Psoas muscle (tissue), 8 donors: ENCODE data around the gene CENPO. TPM values are rescaled to one million over a fixed set of nuclear protein-coding genes. Genes with fewer than 3 reads are reported as not detected.

Source experiments
- ATAC-seq, 4 donors: fragments of 200-7000 bp; cut with Tn5 transposase; one replicate each; pipeline ENCODE4 v1.9.1; 2020; ENCODE audit warnings: moderate library complexity in 3 of 4, mild to moderate bottlenecking in 2 of 4
- DNase-seq, 2 donors: peaks; one replicate each; pipeline ENCODE4 v3.0.0-alpha.2; 2020
- H3K27ac ChIP-seq: fragments of 200-600 bp; one replicate; pipeline ENCODE4 v1.8.0; 2022
- H3K27me3 ChIP-seq, 3 donors: fragments of 200-600 bp in 1 of 3; one replicate each; pipeline versions ENCODE4 v1.6.1 to v1.8.0; 2013 to 2022; ENCODE audit warnings: low read length in 2 of 3, mild to moderate bottlenecking in 2 of 3, moderate library complexity in 1 of 3; ENCODE audit not compliant: insufficient read depth in 3 of 3
- H3K36me3 ChIP-seq, 2 donors: fragments of 200-600 bp in 1 of 2; one replicate each; pipeline versions ENCODE4 v1.6.1 to v1.8.0; 2013 to 2022; ENCODE audit warnings: low read depth in 1 of 2, mild to moderate bottlenecking in 1 of 2, moderate library complexity in 1 of 2; ENCODE audit not compliant: insufficient read depth in 1 of 2
- H3K4me1 ChIP-seq: fragments of 200-600 bp; one replicate; pipeline ENCODE4 v1.8.0; 2022
- H3K4me3 ChIP-seq: fragments of 200-600 bp; one replicate; pipeline ENCODE4 v1.8.0; 2022; ENCODE audit warnings: mild to moderate bottlenecking
- H3K9me3 ChIP-seq: fragments of 200-600 bp; one replicate; pipeline ENCODE4 v1.8.0; 2022
- WGBS, 3 donors: extraction: QIAGEN DNeasy Blood & Tissue Kit; methylation state at CpG; one replicate each; pipeline versions ENCODE4 v1.1.6 to v1.1.7; 2013; 5-methylcytosine and 5-hydroxymethylcytosine counted together
- intact Hi-C, 2 donors: fragments of 100-400 bp; cut with DNase I; formaldehyde crosslinking; loops; one replicate each; pipeline versions ENCODE4 v1.11.0 to v1.14.2; 2022
- polyA plus RNA-seq, 3 donors: library from polyadenylated mRNA; stranded (reverse); fragments of 200-250 nt; gene quantifications; one replicate each; pipeline ENCODE4 v1.2.3, GENCODE V29; 2013
- total RNA-seq, 4 donors: library from RNA; stranded (reverse); fragmentation: NEBNext Ultra II Directional in 2 of 4; extraction: Animal tissue kit (Norgen Biotek cat#: 25700) in 2 of 4; gene quantifications; one replicate each; pipeline versions ENCODE4 v1.2.1 to v1.2.4, GENCODE V29; 2021 to 2023
- TF ChIP-seq, protein P1 (sequence below): fragments of 200-600 bp; IDR thresholded peaks from one replicate; pipeline ENCODE4 v1.8.0; 2022; ENCODE audit warnings: antibody characterized with exemption
- donor health status: healthy with polysubstance abuse.
- donor health status: DM: no; HTN: no; CAD: no; lungs with moderate emphysema.
- donor health status: Bipolar disorder and iron deficiency.
- donor health status: healthy.
- donor health status: DM: yes; HTN: yes; CAD: no.
- donor health status: DM: no; HTN: no; CAD: no.
- donor health status: DM: no; HTN: no; CAD: no.
- donor health status: DM: yes; HTN: yes; CAD: no.

CENPO gene
- total and polyA plus RNA-seq, 7 donors: 1.6 to 5.4 (median 2.8) TPM

DNA sequence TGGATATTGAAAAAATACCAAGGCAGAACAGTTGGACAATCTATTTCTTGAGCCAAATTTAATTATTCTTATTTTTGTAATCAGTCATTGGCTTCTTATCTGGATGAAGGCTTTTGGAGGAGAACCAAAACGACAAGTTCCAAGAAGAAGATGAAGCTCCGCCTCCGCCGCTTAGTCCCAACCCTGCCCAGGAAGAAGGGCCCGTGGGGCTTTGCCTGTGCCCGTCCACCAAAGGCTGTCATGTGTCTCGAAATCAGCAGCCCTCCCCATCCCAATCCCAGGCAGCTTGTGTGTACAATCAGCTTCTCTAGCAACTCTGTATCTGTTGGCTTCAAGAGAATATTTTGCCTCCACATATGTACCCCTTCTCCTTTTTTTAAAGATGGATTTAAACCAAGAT is 24.6 kb upstream of the CENPO start:
- H3K27me3 ChIP-seq: no peaks in the 10 kb centered on the region
- H3K9me3 ChIP-seq: no peaks in the 10 kb centered on the region
- peak in 1 of 2 donors; percentile 28 for DNase-seq
- WGBS, 3 donors: 72 to 78% (median 74%) methylated on average over 7 of the region's 7 CpGs
- no peak overlapping the region for H3K27ac ChIP-seq
- intact Hi-C loops: no loop called here
- TF ChIP-seq, protein P1, sequence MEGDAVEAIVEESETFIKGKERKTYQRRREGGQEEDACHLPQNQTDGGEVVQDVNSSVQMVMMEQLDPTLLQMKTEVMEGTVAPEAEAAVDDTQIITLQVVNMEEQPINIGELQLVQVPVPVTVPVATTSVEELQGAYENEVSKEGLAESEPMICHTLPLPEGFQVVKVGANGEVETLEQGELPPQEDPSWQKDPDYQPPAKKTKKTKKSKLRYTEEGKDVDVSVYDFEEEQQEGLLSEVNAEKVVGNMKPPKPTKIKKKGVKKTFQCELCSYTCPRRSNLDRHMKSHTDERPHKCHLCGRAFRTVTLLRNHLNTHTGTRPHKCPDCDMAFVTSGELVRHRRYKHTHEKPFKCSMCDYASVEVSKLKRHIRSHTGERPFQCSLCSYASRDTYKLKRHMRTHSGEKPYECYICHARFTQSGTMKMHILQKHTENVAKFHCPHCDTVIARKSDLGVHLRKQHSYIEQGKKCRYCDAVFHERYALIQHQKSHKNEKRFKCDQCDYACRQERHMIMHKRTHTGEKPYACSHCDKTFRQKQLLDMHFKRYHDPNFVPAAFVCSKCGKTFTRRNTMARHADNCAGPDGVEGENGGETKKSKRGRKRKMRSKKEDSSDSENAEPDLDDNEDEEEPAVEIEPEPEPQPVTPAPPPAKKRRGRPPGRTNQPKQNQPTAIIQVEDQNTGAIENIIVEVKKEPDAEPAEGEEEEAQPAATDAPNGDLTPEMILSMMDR: no peak
- H3K4me3 ChIP-seq: no peak overlapping the region
- H3K4me1 ChIP-seq: no peaks in the 10 kb centered on the region
- ATAC-seq: no peak
- H3K36me3 ChIP-seq: peaks cover 8 to 63% of the 10 kb centered on the region in 2 donors

DNA sequence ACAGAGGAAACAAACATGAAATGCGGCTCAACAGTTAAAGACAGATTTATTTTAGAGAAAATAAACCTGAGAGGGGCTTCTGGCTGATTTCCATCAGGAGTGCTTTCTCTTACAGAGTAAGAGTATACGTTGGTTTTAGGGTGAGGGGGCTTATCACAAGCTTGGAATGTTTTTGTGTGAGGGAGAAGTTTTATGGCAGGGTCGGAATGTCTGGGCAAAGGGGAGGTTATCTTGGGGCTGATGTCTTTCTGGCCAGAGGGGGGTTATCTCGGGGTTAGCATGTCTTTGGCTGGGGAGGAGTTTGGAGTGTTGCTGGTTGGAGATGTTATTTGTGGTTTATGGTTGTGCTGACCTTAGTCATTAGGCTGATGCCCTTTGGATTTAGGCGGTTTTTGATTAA is 22.2 kb upstream of the CENPO start:
- no peak for ATAC-seq
- no peaks in the 10 kb centered on the region for H3K4me1 ChIP-seq
- H3K36me3 ChIP-seq: peaks cover 2 to 43% of the 10 kb centered on the region in 2 donors
- H3K9me3 ChIP-seq: no peaks in the 10 kb centered on the region
- intact Hi-C loops: no loop called here
- DNase-seq: no peak
- WGBS, 3 donors: 89 to 93% (median 89%) methylated on average over 5 of the region's 5 CpGs
- TF ChIP-seq, protein P1: no peak
- no peak overlapping the region for H3K27ac ChIP-seq
- H3K27me3 ChIP-seq: no peaks in the 10 kb centered on the region
- no peak overlapping the region for H3K4me3 ChIP-seq

DNA sequence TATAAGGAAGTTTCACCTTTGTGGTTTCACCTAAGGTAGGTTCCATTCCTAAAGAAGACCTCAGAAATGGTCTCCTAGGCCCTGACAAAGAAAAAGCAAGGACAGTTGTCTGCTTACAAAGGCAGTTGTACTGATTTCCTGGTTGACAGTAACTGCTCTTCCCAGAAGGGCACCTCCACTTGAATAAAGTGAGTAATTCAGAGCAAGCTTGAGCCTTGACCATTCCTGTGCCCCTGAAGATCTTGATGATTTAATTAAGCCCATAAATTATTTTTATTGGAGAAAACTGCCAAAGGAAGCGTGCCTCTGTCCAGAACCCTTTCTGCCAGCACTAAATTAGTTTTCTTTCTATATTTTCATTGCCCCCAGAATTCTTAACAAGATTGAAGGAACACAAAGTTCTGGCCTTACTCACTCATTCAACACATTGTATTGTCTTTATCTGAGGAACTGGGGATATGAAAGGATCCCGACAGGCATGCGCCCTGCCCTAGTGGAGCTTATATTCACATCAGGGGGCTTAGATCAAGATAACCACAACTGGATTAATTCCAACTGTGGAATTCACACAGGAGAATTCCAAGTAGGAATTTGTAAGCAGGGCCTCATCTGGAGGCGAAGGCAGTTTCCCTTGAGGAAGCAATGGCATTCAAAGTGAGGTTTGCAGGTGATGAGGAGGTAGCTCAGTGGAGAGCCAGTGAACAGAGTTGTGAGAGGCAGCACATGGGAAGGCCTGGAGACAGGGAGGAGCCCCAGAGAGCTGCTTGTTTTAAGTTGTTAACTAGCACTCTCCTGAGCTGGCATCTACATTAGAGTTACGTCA is 21.2 kb upstream of the CENPO start:
- Histone ChIP-seq H3K4me1 (no peaks in the 10 kb centered on the region), H3K27me3 (no peaks in the 10 kb centered on the region), H3K4me3 (no peak overlapping the region), H3K9me3 (no peaks in the 10 kb centered on the region), H3K27ac (no peak overlapping the region), H3K36me3 (peaks cover 2 to 34% of the 10 kb centered on the region in 2 donors)
- TF ChIP-seq, protein P1: no peak
- WGBS, 3 donors: 81 to 87% (median 86%) methylated on average over 5 of the region's 5 CpGs
- peak in 2 of 4 donors; percentile 17 to 24 for ATAC-seq
- DNase-seq: no peak
- intact Hi-C loops: no loop called here

DNA sequence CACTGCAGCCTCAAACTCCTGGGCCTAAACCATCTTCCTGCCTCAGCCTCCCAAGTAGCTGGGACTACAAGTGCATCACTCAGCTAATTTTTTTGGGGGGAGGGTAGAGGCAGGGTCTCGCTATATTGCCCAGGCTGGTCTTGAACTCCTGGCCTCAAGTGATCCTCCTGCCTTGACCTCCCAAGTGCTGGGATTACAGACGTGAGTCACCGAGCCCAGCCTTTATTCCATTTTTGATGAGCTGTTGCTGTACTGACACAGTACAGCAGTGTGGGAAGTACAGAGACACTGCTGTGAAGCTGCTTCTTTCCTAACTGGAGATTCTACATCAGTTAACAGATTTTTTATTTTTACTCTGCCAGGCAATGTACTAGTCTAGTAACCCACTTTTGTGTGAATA is 18.9 kb upstream of the CENPO start:
- Histone ChIP-seq H3K27me3 (no peaks in the 10 kb centered on the region), H3K9me3 (no peaks in the 10 kb centered on the region), H3K4me3 (no peak overlapping the region), H3K36me3 (peaks cover 0 to 13% of the 10 kb centered on the region in 2 donors), H3K4me1 (no peaks in the 10 kb centered on the region), H3K27ac (no peak overlapping the region)
- intact Hi-C loops: no loop called here
- ATAC-seq (peak in 2 of 4 donors; percentile 40 to 51), DNase-seq (no peak)
- TF ChIP-seq, protein P1: no peak
- 69 to 77% (median 71%) methylated on average over 3 of the region's 3 CpGs for WGBS, 3 donors
